ENCODE results near the gene UBAC1.
"Not testable (repeated sequence)": the region's sequence is repeated elsewhere in the genome, so short reads cannot be mapped to it uniquely, and the experiment has no call there.

Gene UBAC1

DNA sequence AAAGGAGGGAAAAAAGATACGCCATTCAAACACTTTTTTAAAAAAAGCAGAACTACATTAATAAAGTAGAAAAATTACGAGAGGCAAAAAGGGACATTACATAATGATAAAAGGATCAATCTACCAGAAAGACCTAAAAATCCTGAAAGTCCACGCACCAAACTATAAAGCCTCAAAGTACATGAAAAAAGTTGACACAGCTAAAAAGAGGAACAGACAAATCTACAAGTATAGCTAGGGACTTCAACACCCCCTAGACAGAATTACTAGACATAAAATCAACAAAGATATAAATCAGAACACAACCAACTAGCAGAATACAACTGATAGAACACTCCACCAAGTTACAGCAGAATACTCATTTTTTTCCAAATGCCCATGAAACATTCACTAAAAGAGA lies 65.0 kb downstream of the UBAC1 start:
- no peak for DNase-seq

DNA sequence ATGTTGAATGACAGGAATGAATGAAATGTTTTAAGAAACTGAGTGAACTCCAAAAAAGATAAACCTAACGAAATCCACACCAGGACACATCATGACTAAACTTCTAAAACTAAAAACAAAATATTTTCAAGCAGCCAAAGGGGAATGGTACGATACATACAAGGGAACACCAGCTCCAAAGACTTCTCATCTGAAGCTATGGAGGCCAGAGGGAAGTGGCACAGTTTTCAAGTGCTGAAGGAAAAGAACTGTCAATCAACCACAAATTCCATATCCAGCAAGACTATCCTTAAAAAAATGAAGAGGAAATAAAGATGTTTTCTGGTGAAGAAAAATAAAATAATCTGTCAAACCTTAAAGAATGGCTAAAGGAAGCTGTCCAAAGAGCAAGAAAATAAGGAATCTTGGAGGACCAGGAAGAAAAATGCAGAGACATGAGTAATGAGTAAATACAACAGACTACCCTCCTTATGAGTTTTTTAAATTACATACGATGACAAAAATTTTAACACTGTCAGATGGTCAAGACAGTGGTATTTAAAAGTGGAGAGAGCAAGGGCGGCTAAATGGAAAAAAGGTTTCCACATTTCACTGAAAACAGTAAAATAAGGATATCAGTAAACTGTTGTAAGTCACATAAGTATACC lies 65.8 kb downstream of the UBAC1 start:
- no peak for DNase-seq

DNA sequence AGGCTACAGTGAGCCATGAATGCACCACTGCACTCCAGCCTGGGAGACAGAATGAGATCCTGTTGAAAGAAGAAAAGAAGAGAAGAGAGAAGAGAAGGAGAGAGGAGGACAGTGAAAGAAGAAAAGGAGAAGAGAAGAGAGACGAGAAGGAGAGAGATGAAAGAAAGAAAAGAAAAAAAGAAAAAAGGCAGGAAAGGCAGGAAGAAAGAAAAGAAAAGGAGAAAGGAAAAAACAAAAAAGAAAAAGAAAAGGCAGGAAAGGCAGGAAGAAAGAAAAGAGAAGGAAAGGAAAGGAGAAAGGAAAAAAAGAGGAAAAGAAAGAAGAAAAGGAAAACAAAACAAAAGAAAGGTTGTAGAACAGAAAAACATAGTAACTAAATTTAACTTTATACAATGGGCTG lies 68.1 kb downstream of the UBAC1 start:
- DNase-seq: no peak

DNA sequence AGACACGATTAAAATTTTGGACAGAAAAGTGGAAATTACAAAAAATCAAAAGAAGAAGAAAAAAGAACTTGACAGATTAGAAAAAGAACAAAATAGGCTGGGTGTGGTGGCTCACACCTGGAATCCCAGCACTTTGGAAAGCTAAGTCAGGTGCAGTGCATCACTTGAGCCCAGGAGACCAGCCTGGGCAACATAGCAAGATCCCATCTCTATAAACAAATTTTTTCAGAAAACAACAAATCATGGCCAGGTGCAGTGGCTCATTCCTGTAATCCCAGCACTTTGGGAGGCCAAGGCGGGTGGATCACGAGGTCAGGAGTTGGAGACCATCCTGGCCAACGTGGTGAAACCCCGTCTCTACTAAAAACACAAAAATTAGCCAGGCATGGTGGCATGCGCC lies 68.8 kb downstream of the UBAC1 start:
- DNase-seq: not testable (repeated sequence)

DNA sequence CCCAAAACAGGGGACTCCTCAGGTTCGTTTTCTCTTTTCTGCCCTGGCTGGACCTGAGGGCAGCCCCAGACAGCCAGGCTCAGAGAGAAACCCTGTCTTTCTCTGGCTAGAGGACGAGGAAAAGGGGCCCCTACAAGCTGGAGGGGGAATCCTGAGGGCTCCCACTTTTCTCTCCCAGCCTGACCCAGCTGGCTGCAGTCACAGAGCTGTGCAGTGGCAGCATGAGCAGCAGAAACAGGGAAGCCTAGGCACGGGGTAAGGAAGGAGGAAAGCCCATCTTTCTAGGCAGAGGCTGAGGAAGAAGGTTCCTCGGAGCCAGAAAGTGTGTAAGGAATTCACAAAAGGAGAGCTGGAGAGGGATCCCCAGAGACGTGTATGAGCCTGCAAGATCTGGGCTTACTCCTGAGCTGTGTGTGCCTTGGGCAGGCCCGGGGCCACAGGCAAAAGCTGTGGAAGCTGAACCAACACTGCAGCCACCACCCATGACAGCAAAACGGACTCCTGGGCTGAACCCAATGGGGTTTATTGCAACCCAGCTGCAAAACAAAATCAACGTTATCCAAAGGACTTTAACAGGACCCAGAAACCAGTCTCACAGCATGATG lies 70.0 kb downstream of the UBAC1 start:
- no peak for DNase-seq

DNA sequence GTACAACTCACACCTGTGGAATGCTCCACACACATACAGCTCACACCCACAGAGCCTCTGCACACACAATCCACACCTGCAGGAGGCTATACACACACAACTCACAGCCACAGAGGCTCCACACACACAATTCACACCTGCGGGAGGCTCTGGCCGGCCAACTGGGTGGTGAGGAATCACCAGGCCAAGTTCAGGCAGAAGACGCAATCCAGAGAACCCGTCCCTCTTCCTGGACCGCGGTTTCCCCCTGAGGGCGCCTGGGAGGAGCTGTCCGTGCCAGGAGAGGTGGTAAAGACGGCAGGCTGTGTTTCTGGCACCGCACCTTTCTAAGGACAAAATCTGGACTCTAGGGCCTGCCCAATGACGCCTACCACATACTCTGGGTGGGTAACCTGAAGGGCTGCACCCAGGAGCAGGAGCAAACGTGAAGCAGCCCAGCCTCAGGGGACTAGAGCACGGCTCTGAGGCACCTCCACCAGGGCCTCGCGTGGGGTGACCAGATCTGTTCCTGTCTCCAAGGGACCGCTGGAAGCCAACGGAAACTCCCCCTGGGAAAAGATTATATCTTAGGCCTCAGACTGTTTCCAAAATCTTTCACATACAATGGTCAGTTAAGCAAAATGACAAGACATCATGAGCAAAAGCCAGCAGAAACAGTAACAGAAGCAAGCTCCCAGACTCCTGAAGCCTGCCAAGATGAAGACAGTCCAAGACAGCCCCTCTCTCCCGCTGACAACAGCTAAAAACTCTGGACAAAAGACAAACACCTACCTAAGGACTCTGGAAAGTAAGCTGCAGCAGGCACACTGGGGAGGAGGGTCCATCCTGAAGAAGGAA lies 70.8 kb downstream of the UBAC1 start:
- DNase-seq: no peak

DNA sequence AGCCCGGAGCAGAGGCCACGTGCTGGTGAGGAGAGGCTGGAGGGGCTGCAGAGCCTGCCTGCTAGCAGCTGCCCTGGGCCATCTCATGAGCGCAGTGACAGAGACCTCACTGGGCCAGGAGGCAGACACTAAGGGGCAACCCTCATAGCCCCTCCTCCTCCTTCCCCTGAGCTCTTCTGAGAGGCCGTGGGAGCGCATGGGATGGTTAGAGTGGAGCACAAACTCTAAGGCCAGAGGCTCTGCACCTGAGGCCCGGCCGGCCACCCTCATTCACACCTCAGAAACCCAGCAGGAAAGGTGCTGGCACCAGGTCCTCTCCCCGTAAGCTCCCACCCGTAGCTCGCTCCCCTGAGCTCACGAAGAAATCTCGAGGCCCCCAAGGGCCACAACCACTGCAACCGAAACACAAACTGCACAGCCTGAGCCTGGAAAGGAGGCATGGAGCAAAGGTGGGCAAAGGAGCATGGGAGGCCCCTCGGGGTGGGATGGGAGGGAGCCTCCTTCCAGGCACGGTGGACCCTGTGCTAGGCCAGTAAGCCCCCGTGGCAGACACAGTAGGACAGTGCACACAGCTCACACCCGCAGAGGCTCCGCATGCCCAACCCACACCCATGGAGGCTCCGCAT lies 71.5 kb downstream of the UBAC1 start:
- no peak for DNase-seq

DNA sequence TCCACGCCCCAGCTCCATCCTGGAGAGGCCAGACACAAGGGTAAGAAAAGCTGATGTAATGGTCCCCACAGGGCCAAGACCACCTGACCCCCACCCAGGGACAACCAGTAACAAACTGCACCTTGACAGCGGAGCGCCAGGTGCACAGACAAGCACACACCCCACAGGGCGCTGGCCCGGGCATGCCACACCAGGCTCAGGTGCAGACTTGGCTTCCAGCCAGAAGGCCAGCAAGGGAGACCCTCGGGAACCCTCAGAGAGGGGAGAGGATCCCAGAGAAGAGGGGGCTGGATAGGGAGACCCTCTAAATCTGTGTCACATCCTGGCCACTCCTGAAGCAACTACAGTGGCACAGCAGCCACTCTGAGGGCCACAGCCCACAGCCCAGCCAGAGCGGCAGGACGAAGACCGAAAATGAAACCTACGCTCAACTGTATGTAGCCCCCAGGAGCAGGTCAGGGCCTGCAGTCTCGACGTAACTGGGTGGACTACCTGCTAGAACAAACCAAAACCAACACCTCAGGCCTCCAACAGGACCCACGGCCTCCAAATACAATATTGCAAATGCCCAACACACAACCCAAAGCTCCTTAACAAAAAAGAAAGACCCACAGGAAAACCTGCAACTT lies 72.3 kb downstream of the UBAC1 start:
- DNase-seq: no peak

DNA sequence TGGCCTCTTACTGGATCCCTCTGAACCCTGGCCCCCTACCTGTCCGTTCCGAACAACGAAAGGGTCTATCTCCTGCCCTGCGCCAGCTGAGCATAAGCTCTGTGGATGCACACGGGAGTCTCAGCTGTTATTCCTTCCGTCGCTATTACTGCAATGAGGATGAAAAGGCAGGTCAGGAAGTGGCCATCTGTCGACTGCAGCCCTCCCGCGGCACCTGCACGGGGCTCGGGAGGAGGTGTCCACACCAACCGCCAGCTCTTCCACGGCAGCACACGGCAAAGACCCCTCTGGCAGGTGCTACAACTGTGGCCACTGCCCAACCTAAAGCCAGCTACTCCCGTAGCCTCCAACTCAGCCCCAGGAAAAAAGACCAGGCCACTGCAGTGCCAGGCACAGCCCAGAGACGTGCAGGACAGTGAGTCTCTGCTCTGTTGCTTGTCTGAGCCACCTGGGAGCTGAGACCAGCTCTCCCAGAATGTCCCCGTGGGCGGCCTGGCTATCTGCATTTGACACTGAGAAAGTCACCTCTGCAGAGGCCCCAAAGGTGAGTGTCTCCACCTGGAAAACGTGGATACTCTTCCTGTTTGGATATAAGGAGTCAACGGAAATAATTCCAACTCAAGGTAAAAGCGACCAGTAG lies 72.9 kb downstream of the UBAC1 start:
- DNase-seq: no peak

DNA sequence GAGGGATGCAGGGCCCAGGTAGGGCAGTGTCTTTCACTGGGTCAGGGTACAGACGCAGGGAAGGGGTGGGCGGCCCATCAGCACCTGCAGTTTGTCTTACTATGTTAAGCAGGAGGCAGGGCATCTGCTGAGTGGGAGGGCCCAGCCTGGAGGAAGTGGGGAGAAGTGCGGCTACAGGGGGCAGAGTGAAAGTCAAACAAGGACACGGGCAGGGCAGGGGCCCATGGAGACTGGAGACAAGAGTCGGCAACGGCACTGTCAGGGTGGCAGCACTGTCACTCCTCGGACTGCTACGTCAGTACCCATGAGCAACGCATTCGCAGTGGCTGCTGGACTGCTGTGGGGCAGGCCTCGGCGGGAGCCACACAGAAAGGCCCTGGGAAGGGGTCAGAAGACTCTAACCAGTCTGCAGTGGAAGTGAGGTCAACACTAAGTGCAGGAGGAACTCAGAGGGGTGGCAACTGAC lies 73.6 kb downstream of the UBAC1 start:
- DNase-seq: no peak

DNA sequence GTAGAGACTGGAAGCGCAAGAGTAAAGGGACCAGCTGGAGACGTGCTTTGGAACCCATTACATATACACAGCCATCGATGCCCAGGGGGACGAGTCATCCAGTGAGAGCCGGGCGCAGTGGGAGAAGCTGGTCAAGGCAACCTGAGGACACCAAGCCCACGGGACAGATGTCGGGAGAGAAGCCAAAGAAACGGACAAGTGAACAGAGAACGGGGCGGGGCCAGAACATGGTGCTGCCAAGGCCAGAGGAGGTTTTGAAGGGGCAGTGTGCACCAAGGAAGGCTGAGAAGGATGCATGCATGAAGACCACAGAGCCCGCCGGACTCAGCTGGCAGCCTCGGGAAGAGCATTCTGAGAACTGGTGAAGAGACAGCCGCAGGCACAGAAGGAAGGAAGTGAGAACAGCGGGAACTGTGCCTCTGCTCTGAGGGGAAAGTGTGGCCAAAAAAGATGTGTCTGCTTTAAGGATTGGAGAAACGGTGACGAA lies 74.1 kb downstream of the UBAC1 start:
- DNase-seq: no peak

DNA sequence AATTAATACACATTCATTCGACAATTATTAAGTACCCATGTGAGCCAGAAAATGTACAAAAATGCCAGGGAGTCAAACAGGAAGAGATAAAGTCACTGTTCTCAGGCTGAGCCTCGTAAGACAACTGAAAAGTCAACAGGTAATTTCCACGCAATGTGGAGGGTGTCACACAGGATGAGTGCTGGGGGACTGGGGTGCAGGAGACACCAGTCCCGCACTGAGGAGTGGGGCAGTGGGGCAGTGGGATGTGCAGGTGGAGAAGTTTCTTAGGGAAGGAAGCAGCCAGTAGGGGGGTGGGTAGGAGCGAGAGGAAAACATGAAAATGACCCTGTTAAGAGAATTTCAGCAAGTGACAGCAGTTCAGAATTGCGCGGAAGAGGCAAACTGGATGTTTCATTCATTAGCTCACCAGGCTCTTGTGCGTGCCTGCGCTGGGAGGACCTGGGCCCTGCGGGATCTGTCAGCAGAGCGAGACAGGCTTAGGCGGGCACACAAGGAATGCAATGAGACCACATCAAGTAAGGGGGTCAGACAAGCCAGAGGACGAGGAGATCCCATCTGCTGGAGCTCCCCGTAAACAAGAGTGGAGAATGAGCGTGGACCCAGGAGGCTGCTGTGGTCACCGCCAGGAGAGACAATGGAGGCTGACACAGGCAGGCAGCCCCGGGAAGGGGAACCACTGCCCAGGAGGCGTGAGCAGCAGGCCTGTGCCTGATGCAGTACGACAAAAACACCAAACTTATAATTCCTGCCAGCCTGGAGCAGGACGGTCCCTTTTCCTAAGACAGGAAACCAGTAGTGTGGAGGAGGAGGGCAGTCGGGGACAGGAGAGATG lies 74.8 kb downstream of the UBAC1 start:
- DNase-seq: no peak

DNA sequence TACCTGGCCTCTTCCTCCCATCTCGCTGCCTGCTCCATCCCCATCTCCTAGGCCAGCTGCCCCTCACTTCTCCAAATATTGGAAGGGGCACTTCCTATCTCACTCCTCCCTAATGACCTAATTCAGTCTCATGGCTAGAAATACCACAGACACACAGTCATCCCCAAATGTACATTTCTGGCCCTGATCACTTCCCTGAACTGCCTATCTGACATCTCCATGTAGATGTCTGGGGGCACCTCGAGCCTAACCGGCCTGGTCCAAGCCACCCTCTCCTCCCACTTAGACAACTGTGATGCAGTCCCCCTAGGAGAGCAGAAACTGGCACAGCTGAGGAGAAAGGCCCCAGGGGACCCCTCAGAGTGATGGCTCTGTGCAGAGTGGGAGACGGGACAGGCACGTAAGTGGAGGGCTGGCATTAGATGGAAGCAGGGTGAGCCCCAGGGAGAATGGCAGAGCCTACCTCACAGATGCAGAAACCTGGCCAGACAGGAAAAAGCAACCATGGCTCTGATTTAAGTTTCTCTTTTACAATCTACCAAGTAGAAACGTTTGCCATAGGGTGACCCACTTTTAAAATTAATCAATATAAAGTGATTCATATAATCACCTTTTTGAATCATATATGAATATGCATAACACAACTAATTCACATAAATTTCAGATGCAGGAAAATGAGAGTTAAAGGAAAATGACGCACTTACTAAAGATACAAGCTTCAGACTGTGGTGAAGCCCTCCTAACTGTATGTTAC lies 75.9 kb downstream of the UBAC1 start:
- DNase-seq: no peak

DNA sequence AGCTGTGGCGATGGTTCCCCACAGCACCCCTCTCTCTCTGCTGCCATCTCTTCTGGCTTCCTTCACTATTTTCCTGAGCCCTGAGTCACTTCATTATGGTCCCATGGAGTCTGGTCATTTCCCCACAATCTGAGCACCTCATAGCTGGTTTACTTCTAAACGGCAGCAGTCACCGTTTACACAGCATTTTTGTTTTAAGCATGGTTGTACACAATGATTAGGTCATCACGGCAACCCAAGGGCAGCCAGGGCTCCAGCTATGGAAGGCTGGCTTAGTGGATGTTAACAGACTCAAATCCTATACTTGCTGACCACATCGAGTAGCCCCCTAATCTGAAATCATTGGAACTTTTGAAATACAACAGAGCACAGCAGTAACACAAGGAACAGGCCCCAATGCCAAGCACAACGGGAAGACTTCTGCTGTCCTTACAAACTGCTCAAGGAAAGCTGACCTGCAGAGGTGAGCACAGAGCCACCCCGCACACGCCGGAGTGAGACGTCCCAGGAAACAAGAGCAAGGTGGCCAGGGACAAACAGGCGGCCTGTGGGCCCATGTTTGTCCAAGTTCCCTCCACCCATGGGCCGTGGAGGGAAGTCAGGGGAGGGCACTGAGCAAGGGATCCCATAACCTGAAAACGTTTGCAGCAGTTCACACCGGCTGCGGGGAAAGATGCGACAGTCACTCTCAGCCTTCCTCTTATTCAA lies 76.7 kb downstream of the UBAC1 start:
- DNase-seq: no peak

DNA sequence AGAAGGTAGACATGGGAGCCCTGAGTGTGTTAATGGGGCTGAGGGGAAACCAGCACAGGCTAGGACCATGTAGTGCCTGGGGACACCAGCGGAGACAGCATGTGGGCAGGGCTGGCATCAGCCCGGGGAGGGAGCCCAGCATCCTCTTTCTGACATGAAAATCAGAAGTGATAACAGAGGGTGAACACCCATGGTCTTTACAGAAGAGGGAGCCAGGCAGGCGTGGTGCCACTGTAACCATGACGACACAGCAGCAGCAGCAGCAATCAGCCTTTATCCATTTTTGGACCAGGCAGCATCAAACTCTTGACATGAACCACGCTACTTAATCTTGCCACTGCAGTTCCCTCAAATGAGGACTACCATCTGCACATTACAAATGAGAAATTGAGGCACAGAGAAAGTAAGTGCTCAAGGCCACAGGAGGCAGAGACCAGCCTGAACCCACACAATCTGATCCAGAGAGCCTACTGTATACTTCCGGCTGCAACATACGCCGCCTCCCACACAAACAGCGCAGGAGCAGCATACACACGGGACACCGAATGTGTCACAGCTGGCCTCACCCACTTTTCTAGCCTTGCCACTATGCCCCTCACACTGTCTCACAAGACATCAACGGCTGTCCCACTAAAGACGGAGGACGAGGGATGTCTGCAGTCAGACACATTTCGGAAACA lies 77.6 kb downstream of the UBAC1 start:
- no peak for DNase-seq

Measured in NCI-H187 treated with DMSO at 0.1 percent for 48 hours (cell line).